ENCODE results near the gene ACER3.
A peak's percentile ranks its signal among the peaks of the same experiment; 100 is the strongest.

The ACER3 gene

GRCh38 chr11:77072851-77073327, 212.2 kb downstream of the ACER3 start:
- H3K4me3 ChIP-seq (replicated peaks in 1 of 2; ENCODE audit: low read depth in 2 of 2, low read length in 2 of 2): no peak overlapping the region
- no peak for TF ChIP-seq CTCF (IDR thresholded peaks at IDR 0.05; ENCODE audit: low read depth, low read length)
- DNase-seq (ENCODE audit: low read depth in 2 of 2): no peak

GRCh38 chr11:77073328-77074001, 212.7 kb downstream of the ACER3 start:
- TF ChIP-seq CTCF (IDR thresholded peaks at IDR 0.05; ENCODE audit: low read depth, low read length): peak; percentile 80
- DNase-seq (ENCODE audit: low read depth in 2 of 2): peak; percentile 94 to 97
- no peak overlapping the region for H3K4me3 ChIP-seq (replicated peaks in 1 of 2; ENCODE audit: low read depth in 2 of 2, low read length in 2 of 2)

GRCh38 chr11:77074205-77074604, 213.5 kb downstream of the ACER3 start:
- no peak overlapping the region for H3K4me3 ChIP-seq (replicated peaks in 1 of 2; ENCODE audit: low read depth in 2 of 2, low read length in 2 of 2)
- DNase-seq (ENCODE audit: low read depth in 2 of 2): no peak
- no peak for TF ChIP-seq CTCF (IDR thresholded peaks at IDR 0.05; ENCODE audit: low read depth, low read length)

GRCh38 chr11:77074626-77075221, 214.0 kb downstream of the ACER3 start:
- DNase-seq (ENCODE audit: low read depth in 2 of 2): no peak
- no peak overlapping the region for H3K4me3 ChIP-seq (replicated peaks in 1 of 2; ENCODE audit: low read depth in 2 of 2, low read length in 2 of 2)
- no peak for TF ChIP-seq CTCF (IDR thresholded peaks at IDR 0.05; ENCODE audit: low read depth, low read length)

GRCh38 chr11:77075425-77075905, 214.7 kb downstream of the ACER3 start:
- DNase-seq (ENCODE audit: low read depth in 2 of 2): no peak
- TF ChIP-seq CTCF (IDR thresholded peaks at IDR 0.05; ENCODE audit: low read depth, low read length): no peak
- no peak overlapping the region for H3K4me3 ChIP-seq (replicated peaks in 1 of 2; ENCODE audit: low read depth in 2 of 2, low read length in 2 of 2)
